Peyer's patch (tissue), 4 donors: ENCODE data around the gene PXN. TPM values are rescaled to one million over a fixed set of nuclear protein-coding genes. Genes with fewer than 3 reads are reported as not detected.

Experiments
- DNase-seq, 3 donors: peaks; one replicate each; pipeline ENCODE4 v3.0.0-alpha.2; 2017 to 2019
- H3K27ac ChIP-seq, 4 donors: fragments of 200-600 bp; sonication (generic); one replicate each; pipeline ENCODE4 v1.5.1; 2016 to 2019
- H3K27me3 ChIP-seq, 2 donors: fragments of 200-600 bp; sonication (generic); one replicate each; pipeline ENCODE4 v1.5.1; 2019
- H3K36me3 ChIP-seq, 3 donors: fragments of 200-600 bp; sonication (generic); one replicate each; pipeline ENCODE4 v1.5.1; 2016 to 2019
- H3K4me1 ChIP-seq, 4 donors: fragments of 200-600 bp; sonication (generic); one replicate each; pipeline ENCODE4 v1.5.1; 2016 to 2019
- H3K4me3 ChIP-seq, 4 donors: fragments of 200-600 bp; sonication (generic); 1 replicate in 3 of 4; 2 replicates in 1 of 4; pipeline ENCODE4 v1.5.1; 2016 to 2019; ENCODE audit warnings: mild to moderate bottlenecking in 1 of 4
- H3K9me3 ChIP-seq, 4 donors: fragments of 200-600 bp; sonication (generic); one replicate each; pipeline ENCODE4 v1.5.1; 2016 to 2019; ENCODE audit warnings: mild to moderate bottlenecking in 1 of 4
- POLR2A ChIP-seq, 2 donors: fragments of 450-650 bp; IDR thresholded peaks; one replicate each; pipeline ENCODE4 v1.5.1; 2017; ENCODE audit warnings: antibody characterized with exemption in 2 of 2, mild to moderate bottlenecking in 2 of 2, moderate library complexity in 2 of 2
- total RNA-seq, 4 donors: library from RNA; depleted of rRNA; stranded (reverse); fragments of >200 nt; gene quantifications; one replicate each; pipeline ENCODE4 v1.1.0, GENCODE V29; 2016
- TF ChIP-seq, protein P1 (sequence below), 6 experiments: fragments of 450-650 bp in 4 of 6; fragments of 200-600 bp in 2 of 6; sonication (generic) in 1 of 6; IDR thresholded peaks; one replicate each; pipeline ENCODE4 v1.5.1; 2017 to 2019; ENCODE audit warnings: antibody characterized with exemption in 6 of 6, mild to moderate bottlenecking in 3 of 6, moderate library complexity in 1 of 6

PXN gene
- total RNA-seq, 4 donors from 2014 or later: 138 to 204 (median 177) TPM

DNA sequence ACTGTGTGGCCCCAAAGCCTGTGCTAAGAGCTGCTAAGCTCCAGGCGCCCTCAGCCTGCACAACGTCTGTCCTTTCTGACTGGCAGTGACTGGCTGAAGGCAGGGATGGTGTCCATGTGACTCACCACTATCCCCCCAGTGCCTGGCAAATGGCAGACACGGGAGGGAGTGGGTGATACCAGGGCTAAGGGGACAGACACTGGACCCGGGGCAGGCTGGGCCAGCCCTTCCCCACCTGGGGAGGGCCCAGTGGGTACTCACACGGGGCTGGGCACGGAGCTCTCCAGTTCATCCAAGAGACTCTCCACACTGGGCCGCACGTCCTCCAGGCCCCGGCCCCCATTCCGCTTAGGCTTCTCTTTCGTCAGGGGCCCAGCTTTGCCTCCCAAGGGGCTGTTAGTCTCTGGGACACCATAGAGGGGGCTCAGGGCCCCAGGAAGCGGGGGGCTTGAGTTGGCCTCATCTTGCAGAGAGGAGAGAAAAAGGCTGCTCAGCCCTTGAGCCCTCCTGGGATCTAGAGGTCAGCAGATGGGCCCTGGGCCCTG is 43.2 kb downstream of the PXN start:
- H3K27me3 ChIP-seq: no peaks in the 10 kb centered on the region
- H3K27ac ChIP-seq: no peak overlapping the region
- no peak overlapping the region for H3K4me3 ChIP-seq
- no peak for DNase-seq
- H3K36me3 ChIP-seq: peaks cover 0 to 66% (median 0%) of the 10 kb centered on the region in 3 donors
- no peak for TF ChIP-seq POLR2A (IDR thresholded peaks at IDR 0.05)
- TF ChIP-seq, protein P1, sequence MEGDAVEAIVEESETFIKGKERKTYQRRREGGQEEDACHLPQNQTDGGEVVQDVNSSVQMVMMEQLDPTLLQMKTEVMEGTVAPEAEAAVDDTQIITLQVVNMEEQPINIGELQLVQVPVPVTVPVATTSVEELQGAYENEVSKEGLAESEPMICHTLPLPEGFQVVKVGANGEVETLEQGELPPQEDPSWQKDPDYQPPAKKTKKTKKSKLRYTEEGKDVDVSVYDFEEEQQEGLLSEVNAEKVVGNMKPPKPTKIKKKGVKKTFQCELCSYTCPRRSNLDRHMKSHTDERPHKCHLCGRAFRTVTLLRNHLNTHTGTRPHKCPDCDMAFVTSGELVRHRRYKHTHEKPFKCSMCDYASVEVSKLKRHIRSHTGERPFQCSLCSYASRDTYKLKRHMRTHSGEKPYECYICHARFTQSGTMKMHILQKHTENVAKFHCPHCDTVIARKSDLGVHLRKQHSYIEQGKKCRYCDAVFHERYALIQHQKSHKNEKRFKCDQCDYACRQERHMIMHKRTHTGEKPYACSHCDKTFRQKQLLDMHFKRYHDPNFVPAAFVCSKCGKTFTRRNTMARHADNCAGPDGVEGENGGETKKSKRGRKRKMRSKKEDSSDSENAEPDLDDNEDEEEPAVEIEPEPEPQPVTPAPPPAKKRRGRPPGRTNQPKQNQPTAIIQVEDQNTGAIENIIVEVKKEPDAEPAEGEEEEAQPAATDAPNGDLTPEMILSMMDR (IDR thresholded peaks at IDR 0.05): no peak
- peaks cover 0 to 34% (median 5%) of the 10 kb centered on the region in 4 donors for H3K4me1 ChIP-seq
- H3K9me3 ChIP-seq: no peaks in the 10 kb centered on the region

DNA sequence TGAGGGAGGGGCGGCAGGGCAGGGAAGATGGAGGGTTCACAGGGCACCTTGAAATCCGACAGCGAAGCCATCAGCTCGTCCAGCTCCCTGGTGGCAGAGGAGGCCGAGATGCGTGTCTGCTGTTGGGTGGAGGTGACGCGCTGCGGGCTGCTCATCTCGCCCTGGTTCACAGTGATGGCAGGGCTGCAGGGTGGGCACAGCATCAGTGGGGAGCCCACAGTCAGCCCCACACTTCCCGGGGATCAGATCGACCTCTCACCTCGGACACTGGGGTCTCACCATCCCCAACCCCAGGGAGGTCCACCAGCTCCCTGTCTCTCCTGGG is 44.0 kb downstream of the PXN start:
- H3K27me3 ChIP-seq: no peaks in the 10 kb centered on the region

DNA sequence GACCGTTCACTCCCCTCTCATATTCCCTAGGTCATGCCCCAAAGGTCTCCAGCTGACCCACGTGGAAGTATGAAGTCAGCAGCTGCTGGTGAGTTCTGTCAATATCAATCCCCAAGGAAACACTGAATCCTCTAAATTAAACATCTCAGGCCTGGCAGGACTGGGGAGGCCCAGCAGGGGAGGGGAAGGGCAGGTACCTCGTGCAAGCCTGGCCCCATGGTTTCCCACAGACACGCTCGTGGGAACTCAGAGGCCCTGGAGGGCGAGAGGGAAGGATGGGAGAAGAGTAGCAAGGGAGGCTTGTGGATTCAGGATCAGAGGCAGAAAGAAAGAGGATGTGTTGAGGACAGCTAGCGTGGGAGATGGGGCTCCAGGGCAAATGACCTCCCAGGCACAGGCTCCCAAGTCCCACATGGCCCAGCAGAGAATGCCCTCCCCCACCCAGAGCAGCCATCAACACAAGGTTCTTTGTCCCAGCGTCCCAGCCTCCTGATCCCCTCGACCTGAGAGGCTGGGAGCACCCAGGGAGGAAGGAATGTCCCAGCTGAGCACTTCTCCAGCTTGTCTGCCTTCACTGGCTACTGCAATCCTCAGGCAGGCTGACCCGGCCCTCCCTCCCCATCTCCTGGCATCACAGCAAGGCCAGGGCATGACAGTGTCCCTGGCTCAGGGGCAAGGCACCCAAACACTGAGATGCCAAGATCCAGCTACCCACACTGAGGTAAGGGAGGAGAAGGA is 44.5 kb downstream of the PXN start:
- TF ChIP-seq, protein P1 (IDR thresholded peaks at IDR 0.05): no peak
- H3K4me3 ChIP-seq: no peak overlapping the region
- H3K27me3 ChIP-seq: no peaks in the 10 kb centered on the region
- H3K4me1 ChIP-seq: peaks cover 0 to 21% (median 1%) of the 10 kb centered on the region in 4 donors
- H3K36me3 ChIP-seq: peaks cover 0 to 79% (median 0%) of the 10 kb centered on the region in 3 donors
- H3K9me3 ChIP-seq: no peaks in the 10 kb centered on the region
- H3K27ac ChIP-seq: no peak overlapping the region
- DNase-seq: no peak

More for the DNA sequence above, 44.0 kb downstream of the PXN start:
- DNase-seq: no peak
- TF ChIP-seq POLR2A (IDR thresholded peaks at IDR 0.05): no peak
- TF ChIP-seq, protein P1 (IDR thresholded peaks at IDR 0.05): no peak
- H3K4me3 ChIP-seq: no peak overlapping the region
- H3K27ac ChIP-seq: no peak overlapping the region
- peaks cover 0 to 26% (median 3%) of the 10 kb centered on the region in 4 donors for H3K4me1 ChIP-seq
- H3K9me3 ChIP-seq: no peaks in the 10 kb centered on the region
- H3K36me3 ChIP-seq: peaks cover 0 to 74% (median 0%) of the 10 kb centered on the region in 3 donors

DNA sequence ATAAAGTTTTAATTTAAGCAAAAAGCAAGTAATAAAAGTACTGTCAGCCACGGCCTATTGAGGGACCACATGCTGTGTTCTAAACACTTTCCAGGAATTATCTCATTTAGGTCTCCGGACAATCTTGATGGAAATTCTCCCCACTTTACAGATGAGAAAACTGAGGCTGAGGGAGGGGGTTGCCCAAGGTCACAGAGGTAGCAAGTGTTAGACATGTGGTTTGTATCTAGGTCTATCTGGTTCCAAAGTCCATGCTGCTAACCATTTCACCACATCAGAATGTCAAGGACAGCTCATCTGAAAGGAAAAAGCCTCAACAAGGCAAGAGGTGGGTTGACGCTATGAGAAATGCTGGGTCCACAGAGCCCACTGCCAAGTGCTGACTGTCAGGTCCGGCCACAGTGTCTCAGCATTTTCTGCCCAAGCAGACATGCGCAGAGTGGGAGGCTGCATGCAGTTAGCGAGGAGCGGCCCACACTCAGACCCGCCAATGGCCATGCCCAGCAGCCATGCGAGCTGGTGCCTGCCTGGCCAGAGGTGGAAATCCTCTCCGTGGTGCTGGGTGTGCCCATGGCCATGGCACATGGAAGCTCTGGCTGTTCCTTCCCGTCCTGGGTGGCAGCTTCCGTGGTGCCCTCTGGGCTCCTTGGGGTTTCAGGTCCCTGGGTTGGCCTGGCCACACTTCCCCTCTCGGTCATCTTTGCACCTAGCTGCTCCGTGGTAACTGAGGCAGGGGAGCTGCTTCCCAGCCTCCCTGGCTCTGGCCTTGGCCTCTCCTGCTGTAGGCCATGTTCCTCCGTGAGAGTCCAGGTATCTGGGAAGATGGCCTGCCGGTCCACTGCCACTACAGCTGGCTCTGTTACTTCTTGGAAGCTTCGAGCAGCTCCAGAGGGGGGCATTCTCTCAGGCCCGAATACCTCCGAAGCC is 46.6 kb downstream of the PXN start:
- no peak overlapping the region for H3K4me3 ChIP-seq
- peaks cover 0 to 2% (median 0%) of the 10 kb centered on the region in 4 donors for H3K4me1 ChIP-seq
- H3K36me3 ChIP-seq: peaks cover 0 to 98% (median 0%) of the 10 kb centered on the region in 3 donors
- no peak for TF ChIP-seq POLR2A (IDR thresholded peaks at IDR 0.05)
- TF ChIP-seq, protein P1 (IDR thresholded peaks at IDR 0.05): no peak
- H3K27ac ChIP-seq: no peak overlapping the region
- no peaks in the 10 kb centered on the region for H3K9me3 ChIP-seq
- peak in 1 of 3 donors; percentile 50 for DNase-seq
- H3K27me3 ChIP-seq: no peaks in the 10 kb centered on the region

DNA sequence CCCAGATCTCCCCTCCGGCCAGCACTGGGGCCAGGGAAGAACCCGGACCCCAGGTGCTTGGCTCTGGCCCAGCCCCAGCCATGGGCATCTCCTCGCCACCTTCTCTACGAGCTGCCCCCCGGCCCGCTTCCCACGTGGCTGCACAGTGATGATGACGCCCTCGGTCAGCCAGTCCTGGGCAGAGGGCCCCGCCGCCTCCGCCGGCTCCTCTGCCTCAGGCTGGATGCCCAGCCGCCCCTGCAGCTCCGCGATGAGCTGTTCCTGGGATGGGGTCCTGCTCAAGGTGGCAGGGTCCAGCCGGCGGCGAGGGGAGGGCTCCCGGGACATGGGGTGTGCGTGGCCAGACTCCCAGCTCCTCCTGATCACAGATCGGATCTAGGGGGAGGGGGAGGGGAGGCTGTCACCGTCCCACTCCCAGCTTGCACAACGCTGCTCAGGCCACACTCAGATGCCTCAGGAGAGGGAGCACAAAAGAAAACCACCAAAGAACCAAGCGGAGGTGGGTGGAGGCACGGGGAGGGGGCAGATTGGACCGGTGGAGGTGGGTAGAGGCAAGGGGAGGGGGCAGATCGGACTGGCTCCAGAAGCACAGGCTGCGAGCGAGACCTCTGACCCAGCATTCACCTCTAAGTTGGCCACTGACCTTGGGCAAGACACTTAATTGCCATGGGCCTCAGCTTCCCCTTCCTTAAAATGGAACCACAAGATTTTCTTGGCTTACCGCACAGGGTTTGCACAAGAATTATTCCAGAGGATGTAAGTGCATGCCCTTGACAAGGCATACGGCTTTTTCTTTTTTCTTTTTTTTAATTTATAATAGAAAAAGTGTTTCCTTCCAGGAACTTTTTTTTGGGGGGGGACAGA is 48.6 kb downstream of the PXN start:
- H3K4me3 ChIP-seq: no peak overlapping the region
- no peaks in the 10 kb centered on the region for H3K4me1 ChIP-seq
- peaks cover 0 to 98% (median 0%) of the 10 kb centered on the region in 3 donors for H3K36me3 ChIP-seq
- DNase-seq: no peak
- H3K27ac ChIP-seq: no peak overlapping the region
- H3K9me3 ChIP-seq: no peaks in the 10 kb centered on the region
- TF ChIP-seq, protein P1 (IDR thresholded peaks at IDR 0.05): no peak
- no peak for TF ChIP-seq POLR2A (IDR thresholded peaks at IDR 0.05)
- no peaks in the 10 kb centered on the region for H3K27me3 ChIP-seq
